Stomach smooth muscle (tissue), 2 donors: ENCODE results near the gene TUBA1C.
"Not testable (repeated sequence)": the region's sequence is repeated elsewhere in the genome, so short reads cannot be mapped to it uniquely, and the experiment has no call there.

ENCODE experiments used
- H3K27ac ChIP-seq: one replicate; pipeline ENCODE4 v1.7.0; 2013; ENCODE audit warnings: mild to moderate bottlenecking, low read length, inconsistent platforms
- H3K27me3 ChIP-seq, 2 donors: one replicate each; pipeline ENCODE4 v1.7.0; 2013; ENCODE audit warnings: low read length in 2 of 2; ENCODE audit not compliant: insufficient read depth in 2 of 2, control insufficient read depth in 1 of 2
- H3K36me3 ChIP-seq, 2 donors: one replicate each; pipeline ENCODE4 v1.7.0; 2013; ENCODE audit warnings: low read length in 2 of 2; ENCODE audit not compliant: control insufficient read depth in 2 of 2, insufficient read depth in 2 of 2
- H3K4me1 ChIP-seq: one replicate; pipeline ENCODE4 v1.7.0; 2013; ENCODE audit warnings: low read length; ENCODE audit not compliant: control insufficient read depth, insufficient read depth
- H3K4me3 ChIP-seq, 2 donors: one replicate each; pipeline ENCODE4 v1.7.0; 2013; ENCODE audit warnings: low read length in 2 of 2
- H3K9ac ChIP-seq, 2 donors: one replicate each; pipeline ENCODE4 v1.7.0; 2013; ENCODE audit warnings: low read length in 2 of 2, mild to moderate bottlenecking in 1 of 2
- H3K9me3 ChIP-seq, 2 donors: one replicate each; pipeline ENCODE4 v1.7.0; 2013; ENCODE audit warnings: low read length in 2 of 2; ENCODE audit not compliant: control insufficient read depth in 2 of 2
- donor health status: healthy.
- donor health status: Pancreatic carcinoma.

Gene TUBA1C

DNA sequence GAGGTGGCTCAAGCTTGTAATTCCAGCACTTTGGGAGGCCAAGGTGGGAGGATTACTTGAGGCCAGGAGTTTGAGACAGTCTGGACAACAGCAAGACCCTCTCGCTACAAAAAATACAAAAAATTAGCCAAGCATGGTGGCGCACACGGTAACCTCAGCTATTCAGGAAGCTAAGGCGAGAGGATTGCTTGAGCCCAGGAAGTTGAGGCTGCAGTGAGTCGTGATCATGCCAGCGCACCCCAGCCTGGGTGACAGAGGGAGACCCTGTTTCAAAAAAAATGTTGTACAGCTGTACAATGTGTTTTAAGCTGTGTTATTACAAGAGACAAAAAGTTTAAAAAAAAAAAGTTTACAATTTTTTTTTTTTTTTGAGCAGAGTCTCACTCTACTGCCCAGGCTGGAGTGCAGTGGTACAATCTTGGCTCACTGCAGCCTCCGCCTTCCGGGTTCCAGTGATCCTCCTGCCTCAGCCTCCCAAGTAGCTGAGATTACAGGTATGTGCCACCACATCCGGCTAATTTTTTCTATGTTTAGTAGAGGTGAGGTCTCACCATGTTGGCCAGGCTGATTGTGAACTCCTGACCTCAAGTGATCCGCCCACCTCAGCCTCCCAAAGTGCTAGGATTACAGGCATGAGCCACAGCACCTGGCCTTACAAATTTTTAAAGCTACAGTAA lies 7.2 kb upstream of the TUBA1C start:
- H3K4me3 ChIP-seq, H3K36me3 ChIP-seq, H3K27me3 ChIP-seq, H3K9me3 ChIP-seq, H3K9ac ChIP-seq, H3K27ac ChIP-seq, H3K4me1 ChIP-seq: not testable (repeated sequence)

DNA sequence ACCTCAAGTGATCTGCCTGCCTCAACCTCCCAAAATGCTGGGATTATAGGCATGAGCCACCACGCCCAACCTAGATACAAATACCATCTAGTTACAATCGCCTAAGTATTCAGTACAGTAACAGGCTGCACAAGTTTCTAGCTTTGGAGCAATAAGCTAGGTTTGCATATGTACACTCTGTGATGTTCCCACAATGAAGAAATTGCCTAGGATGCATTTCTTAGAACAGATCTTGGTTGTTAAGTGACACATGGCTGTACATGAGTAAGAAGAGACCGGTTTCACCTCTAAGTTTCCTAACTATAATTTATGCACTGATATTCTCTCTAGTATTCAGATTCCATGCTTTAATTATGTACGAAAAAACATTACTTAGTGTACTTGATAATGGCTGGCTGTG lies 5.4 kb upstream of the TUBA1C start:
- no peaks in the 10 kb centered on the region for H3K9me3 ChIP-seq
- no peaks in the 10 kb centered on the region for H3K36me3 ChIP-seq
- H3K9ac ChIP-seq: no peak overlapping the region
- peaks cover 0 to 7% of the 10 kb centered on the region in 2 donors for H3K27me3 ChIP-seq
- H3K4me3 ChIP-seq: no peak overlapping the region
- no peak overlapping the region for H3K27ac ChIP-seq
- H3K4me1 ChIP-seq: no peaks in the 10 kb centered on the region

DNA sequence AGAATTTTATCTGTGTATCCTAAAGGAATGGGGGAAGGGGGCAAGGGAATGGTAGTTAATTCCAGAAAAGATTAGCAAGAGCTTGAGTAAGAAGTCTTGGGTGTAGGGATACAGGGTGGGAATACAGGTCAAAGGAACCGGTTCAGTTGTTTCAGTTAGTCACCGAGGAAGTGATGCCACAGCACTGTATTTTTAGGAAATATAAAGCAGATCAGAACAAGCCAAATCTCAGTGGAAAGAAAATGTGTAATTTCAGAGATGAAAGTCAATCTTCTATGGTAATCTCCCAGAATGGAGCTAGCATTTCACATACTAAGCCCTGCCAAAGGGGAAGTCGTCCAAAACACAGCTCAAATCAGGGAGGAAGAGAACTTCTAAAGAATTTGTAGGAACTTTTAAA lies 4.7 kb upstream of the TUBA1C start:
- H3K4me1 ChIP-seq: peaks cover 3% of the 10 kb centered on the region
- no peak overlapping the region for H3K9ac ChIP-seq
- no peak overlapping the region for H3K27ac ChIP-seq

DNA sequence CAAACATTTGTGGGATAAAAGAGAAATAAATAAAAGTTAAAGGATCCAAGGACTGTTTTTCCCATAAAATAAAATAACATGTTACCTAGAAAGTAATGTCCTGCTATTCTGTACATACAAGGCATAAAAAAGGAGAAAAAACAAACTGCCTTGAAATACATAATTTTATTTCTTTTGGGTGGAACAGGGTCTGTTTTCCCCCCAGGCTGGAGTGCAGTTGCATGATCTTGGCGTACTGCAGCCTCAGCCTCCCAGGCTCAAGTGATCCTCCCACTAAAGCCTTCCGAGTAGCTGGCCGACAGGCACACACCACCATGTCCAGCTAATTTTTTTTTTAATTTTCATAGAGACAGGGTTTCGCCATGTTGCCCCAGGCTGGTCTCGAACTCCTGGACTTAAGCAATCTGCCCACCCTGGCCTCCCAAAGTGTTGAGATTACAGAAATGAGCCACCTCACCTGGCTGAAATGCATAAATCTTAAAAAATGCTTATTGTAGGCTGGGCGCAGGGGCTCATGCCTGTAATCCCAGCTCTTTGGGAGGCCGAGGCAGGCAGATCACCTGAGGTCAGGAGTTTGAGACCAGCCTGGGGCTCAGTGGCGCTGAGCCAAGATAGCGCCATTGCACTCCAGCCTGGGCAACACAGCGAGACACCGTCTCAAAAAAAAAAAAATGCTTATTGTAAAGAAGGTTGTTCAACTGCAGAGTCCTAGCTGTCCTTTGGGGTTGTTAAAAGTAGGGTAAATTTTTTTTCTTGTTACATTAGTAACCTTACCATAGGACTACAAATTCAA lies 4.1 kb upstream of the TUBA1C start:
- Histone ChIP-seq H3K27ac (no peak overlapping the region), H3K36me3 (no peaks in the 10 kb centered on the region), H3K9ac (no peak overlapping the region), H3K4me1 (peaks cover 3% of the 10 kb centered on the region), H3K4me3 (no peak overlapping the region), H3K27me3 (peaks cover 0 to 9% of the 10 kb centered on the region in 2 donors), H3K9me3 (no peaks in the 10 kb centered on the region)

More for the DNA sequence above, 4.7 kb upstream of the TUBA1C start:
- H3K27me3 ChIP-seq: peaks cover 0 to 9% of the 10 kb centered on the region in 2 donors
- H3K36me3 ChIP-seq: no peaks in the 10 kb centered on the region
- no peak overlapping the region for H3K4me3 ChIP-seq
- H3K9me3 ChIP-seq: no peaks in the 10 kb centered on the region

DNA sequence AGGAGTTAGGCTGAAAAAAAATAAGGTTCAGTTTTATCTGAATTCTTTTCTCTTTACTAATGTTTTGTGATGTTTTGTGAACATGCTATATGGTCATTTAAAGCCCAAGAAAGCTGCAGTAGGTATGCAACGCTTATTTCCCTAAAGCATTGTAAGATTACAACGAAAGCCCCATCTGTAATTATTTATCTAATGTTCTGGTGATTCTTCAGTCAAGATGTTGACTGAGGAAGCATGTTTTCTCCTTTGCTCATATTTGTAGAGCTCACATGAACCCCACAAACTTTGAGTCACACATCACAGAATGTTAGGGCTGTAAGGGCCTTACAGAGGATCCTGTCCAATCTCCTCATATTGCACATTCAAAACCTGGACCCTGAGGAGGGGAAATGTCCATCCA lies 3.2 kb upstream of the TUBA1C start:
- no peak overlapping the region for H3K4me3 ChIP-seq
- peaks cover 3% of the 10 kb centered on the region for H3K4me1 ChIP-seq
- no peaks in the 10 kb centered on the region for H3K36me3 ChIP-seq
- peaks cover 0 to 9% of the 10 kb centered on the region in 2 donors for H3K27me3 ChIP-seq
- no peak overlapping the region for H3K9ac ChIP-seq
- no peak overlapping the region for H3K27ac ChIP-seq
- no peaks in the 10 kb centered on the region for H3K9me3 ChIP-seq

DNA sequence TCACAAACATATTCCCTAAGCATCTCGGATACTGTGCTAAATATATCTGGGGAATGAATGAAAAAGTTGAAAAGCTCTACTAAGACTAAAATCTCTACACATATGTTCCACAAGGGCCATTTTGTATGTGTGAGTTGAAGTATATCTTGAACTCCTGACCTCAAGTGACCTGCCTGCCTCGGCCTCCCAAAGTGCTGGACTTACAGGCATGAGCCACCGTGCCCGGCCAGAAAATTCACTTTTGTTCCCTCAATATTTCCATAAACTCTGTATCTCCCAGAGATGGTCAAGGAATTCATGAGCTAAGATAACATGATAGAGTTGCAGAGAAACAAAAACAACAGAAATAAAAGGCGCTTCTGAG lies 1.5 kb upstream of the TUBA1C start:
- no peaks in the 10 kb centered on the region for H3K36me3 ChIP-seq
- peaks cover 0 to 9% of the 10 kb centered on the region in 2 donors for H3K27me3 ChIP-seq
- no peak overlapping the region for H3K9ac ChIP-seq
- no peak overlapping the region for H3K4me3 ChIP-seq
- no peak overlapping the region for H3K27ac ChIP-seq
- no peaks in the 10 kb centered on the region for H3K9me3 ChIP-seq
- peaks cover 3% of the 10 kb centered on the region for H3K4me1 ChIP-seq

DNA sequence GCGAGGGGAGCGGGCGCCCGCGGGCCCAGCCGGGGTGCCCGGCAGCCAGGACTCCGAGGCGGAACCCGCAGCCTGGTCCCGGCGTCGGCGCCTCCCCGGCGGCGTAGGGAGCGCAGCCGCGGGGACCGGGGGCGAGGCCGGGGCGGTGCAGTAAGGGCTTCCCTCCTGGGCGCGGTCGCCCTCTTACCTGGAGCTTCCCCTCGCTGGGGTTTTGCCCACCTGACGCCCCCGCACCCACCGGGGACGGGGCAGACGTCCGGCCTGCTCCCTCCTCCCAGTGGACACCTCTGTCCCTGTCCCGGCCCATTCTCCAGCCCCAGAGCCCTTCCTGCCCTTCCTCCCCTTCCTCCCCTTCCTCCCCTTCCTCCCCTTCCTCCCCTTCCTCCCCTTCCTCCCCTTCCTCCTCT lies 413 bp upstream of the TUBA1C start:
- Histone ChIP-seq H3K27ac (no peak overlapping the region), H3K9me3 (no peaks in the 10 kb centered on the region), H3K9ac (peak overlapping the region; percentile 32 to 65), H3K4me1 (peaks cover 3% of the 10 kb centered on the region), H3K4me3 (peak overlapping the region; percentile 73 to 82), H3K36me3 (no peaks in the 10 kb centered on the region), H3K27me3 (peaks cover 0 to 9% of the 10 kb centered on the region in 2 donors)

DNA sequence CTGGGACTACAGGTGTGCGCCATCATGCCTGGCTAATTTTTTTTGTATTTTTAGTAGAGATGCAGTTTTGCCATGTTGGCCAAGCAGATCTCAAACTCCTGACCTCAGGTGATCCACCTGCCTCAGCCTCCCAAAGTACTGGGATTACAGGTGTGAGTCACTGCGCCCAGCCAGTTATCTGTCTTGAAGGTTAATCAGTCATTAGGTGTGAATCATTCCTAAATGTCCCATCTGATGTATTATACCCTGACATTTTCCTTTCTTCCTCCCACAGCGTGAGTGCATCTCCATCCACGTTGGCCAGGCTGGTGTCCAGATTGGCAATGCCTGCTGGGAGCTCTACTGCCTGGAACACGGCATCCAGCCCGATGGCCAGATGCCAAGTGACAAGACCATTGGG lies 4.3 kb downstream of the TUBA1C start:
- H3K27me3 ChIP-seq, H3K4me3 ChIP-seq, H3K9ac ChIP-seq, H3K9me3 ChIP-seq, H3K27ac ChIP-seq, H3K4me1 ChIP-seq: not testable (repeated sequence)
- H3K36me3 ChIP-seq: peaks cover 8 to 15% of the 10 kb centered on the region in 2 donors

DNA sequence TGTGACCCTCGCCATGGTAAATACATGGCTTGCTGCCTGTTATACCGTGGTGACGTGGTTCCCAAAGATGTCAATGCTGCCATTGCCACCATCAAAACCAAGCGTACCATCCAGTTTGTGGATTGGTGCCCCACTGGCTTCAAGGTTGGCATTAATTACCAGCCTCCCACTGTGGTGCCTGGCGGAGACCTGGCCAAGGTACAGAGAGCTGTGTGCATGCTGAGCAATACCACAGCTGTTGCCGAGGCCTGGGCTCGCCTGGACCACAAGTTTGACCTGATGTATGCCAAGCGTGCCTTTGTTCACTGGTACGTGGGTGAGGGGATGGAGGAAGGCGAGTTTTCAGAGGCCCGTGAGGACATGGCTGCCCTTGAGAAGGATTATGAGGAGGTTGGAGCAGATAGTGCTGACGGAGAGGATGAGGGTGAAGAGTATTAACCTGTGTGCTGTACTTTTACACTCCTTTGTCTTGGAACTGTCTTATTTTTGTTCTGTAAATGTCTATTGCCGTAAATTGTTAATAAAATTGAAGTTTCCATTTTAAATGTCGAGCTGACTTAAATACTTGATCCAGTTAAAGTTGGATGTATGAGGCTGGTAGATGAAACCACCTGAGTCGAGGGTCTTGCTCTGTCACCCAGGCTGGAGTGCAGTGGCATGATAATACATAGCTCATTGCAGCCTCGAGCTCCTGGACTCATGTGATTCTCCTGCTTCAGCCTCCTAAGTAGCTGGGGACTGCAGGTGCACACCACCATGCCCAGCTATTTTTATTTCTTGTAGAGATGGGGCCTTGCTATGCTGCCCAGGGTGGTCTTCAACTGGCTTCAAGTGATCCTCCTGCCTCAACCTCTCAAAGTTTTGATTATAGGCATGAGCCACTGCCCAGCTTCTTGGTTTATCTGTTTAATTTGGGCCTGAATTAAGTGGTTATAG lies 8.2 kb downstream of the TUBA1C start:
- Histone ChIP-seq H3K4me1 (no peaks in the 10 kb centered on the region), H3K4me3 (no peak overlapping the region), H3K9ac (no peak overlapping the region), H3K27me3 (peaks cover 0 to 3% of the 10 kb centered on the region in 2 donors), H3K9me3 (no peaks in the 10 kb centered on the region), H3K36me3 (peaks cover 8 to 15% of the 10 kb centered on the region in 2 donors), H3K27ac (no peak overlapping the region)

DNA sequence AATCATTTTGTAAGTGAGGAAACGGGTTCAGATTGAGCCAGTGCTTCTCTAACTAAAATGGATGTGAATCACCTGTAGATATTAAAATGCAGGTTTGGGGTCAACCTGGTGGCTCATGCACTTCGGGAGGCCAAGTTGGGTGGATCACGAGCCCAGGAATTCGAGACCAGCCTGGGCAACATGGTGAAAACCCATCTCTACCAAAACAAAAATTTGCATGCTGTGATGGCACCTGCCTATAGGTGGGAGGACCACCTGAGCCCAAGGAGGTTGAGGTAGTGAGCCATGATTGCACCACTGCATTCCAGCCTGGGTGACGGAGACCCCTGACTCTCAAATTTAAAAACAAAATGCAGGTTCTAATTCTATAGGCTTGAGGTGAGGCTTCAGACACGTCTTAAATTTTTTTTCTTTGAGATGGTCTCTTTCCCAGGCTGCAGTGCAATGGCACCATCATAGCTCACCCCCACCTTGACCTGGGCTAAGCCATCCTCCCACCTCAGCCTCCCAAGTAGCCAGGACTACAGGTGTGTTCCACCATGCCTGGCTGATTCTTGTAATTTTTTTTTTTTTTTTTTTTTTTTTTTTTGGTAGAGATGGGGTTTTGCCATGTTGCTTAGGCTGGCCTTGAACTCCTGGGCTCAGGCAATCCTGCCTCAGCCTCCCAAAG lies 9.0 kb downstream of the TUBA1C start:
- no peaks in the 10 kb centered on the region for H3K9me3 ChIP-seq
- H3K9ac ChIP-seq: no peak overlapping the region
- no peaks in the 10 kb centered on the region for H3K4me1 ChIP-seq
- H3K27ac ChIP-seq: no peak overlapping the region
- peaks cover 8 to 15% of the 10 kb centered on the region in 2 donors for H3K36me3 ChIP-seq
- no peak overlapping the region for H3K4me3 ChIP-seq
- H3K27me3 ChIP-seq: peaks cover 0 to 3% of the 10 kb centered on the region in 2 donors
